ENCODE data around the gene PLEKHF1. TPM values are rescaled to one million over a fixed set of nuclear protein-coding genes. Genes with fewer than 3 reads are reported as not detected.

Gene PLEKHF1
- total and polyA plus RNA-seq, 2 experiments from 2014 or later: 10.1 to 25.1 TPM

DNA sequence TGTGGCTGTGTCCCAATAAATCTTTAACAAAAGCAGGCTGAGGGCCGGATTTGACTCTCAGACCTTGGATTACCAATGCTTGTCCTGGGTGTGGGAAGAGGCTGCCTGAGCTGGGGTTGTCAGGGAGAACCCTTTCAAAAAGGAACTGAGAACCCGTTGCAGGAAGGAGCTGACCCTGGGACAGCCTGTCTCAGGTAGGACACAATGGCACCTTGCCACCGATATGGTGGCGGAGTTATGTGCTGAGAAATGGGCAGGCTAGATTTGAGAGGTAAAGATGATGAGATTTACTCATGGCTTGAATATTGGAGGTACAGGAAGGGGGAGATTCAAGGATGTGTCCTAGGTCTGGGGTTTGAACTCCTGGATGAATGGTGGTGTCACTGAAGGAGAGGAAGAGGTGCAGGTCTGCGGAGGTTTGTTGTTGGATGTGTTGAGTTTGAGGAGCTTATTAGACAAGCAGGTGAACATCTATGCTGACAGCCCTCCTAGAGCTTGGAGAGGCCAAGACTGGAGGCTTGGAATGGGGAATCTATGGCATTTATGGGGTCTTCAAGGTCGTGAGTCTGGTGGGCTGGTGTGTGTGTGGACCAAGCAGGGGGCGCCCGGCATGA, 7.2 kb downstream of the PLEKHF1 start:
- peaks cover 16% of the 10 kb centered on the region for H3K36me3 Mint-ChIP-seq (ENCODE audit: low read depth)
- no peaks in the 10 kb centered on the region for H3F3A ChIP-seq (replicated peaks; ENCODE audit: low read depth)
- H3K4me3 Mint-ChIP-seq: no peak overlapping the region
- peaks cover 7% of the 10 kb centered on the region for H3K27me3 Mint-ChIP-seq (ENCODE audit: insufficient read depth, low read depth, poor library complexity)
- peak overlapping the region; percentile 22; the same call in 1 of the 2 replicates for H3K27ac Mint-ChIP-seq
- H3K4me1 Mint-ChIP-seq: peaks cover 22% of the 10 kb centered on the region
- H3K4me2 ChIP-seq: no peak overlapping the region
- no peak for DNase-seq (ENCODE audit: low spot score)
- no peaks in the 10 kb centered on the region for H3K36me3 ChIP-seq (ENCODE audit: insufficient read depth)
- no peaks in the 10 kb centered on the region; the same call in 1 of the 2 replicates for H3K9me2 ChIP-seq (ENCODE audit: insufficient read depth)
- no peaks in the 10 kb centered on the region for H3K27me3 ChIP-seq (ENCODE audit: insufficient read depth)
- no peak for TF ChIP-seq NANOG (IDR thresholded peaks at IDR 0.05; ENCODE audit: borderline replicate concordance)
- TF ChIP-seq REST (IDR thresholded peaks at IDR 0.05; ENCODE audit: unreplicated experiment): no peak
- no peak for TF ChIP-seq ZNF331 (CRISPR knock-in tag; IDR thresholded peaks at IDR 0.05; ENCODE audit: low read depth)
- TF ChIP-seq CREB1 (CRISPR knock-in tag; IDR thresholded peaks at IDR 0.05; ENCODE audit: low read depth): no peak
- no peak for TF ChIP-seq EZH2 (IDR thresholded peaks at IDR 0.05; ENCODE audit: low read depth, unreplicated experiment)
- no peak for TF ChIP-seq POLR2AphosphoS5 (IDR thresholded peaks at IDR 0.05; ENCODE audit: low read depth)
- H3K27ac ChIP-seq (ENCODE audit: low read depth): no peak overlapping the region
- H3K79me2 ChIP-seq (replicated peaks; ENCODE audit: insufficient read depth): peaks cover 51% of the 10 kb centered on the region
- H3K4me3 ChIP-seq: no peak overlapping the region
- no peaks in the 10 kb centered on the region; the same call in none of the 2 replicates for H4K20me1 ChIP-seq (replicated peaks; ENCODE audit: insufficient read depth)
- H2AFZ ChIP-seq: no peak overlapping the region
- H3K4me1 ChIP-seq (ENCODE audit: insufficient read depth): no peaks in the 10 kb centered on the region; the same call in 1 of the 2 replicates
- H3K9me3 Mint-ChIP-seq: no peaks in the 10 kb centered on the region; the same call in 2 of the 3 replicates
- no peak for ATAC-seq

- H3K27me3 Mint-ChIP-seq (ENCODE audit: insufficient read depth, low read depth, poor library complexity): peaks cover 9% of the 10 kb centered on the region
- H3K4me3 Mint-ChIP-seq: no peak overlapping the region
- H3K4me1 Mint-ChIP-seq: peaks cover 18% of the 10 kb centered on the region
- H3K9me2 ChIP-seq (ENCODE audit: insufficient read depth): no peaks in the 10 kb centered on the region; the same call in 1 of the 2 replicates
- no peak overlapping the region for H3K4me3 ChIP-seq
- peaks cover 16% of the 10 kb centered on the region for H3K36me3 Mint-ChIP-seq (ENCODE audit: low read depth)
- no peaks in the 10 kb centered on the region; the same call in 2 of the 3 replicates for H3K9me3 Mint-ChIP-seq
- no peaks in the 10 kb centered on the region for H3K27me3 ChIP-seq (ENCODE audit: insufficient read depth)
- peak overlapping the region; percentile 22; the same call in 1 of the 2 replicates for H3K27ac Mint-ChIP-seq
- no peak overlapping the region for H3K27ac ChIP-seq (ENCODE audit: low read depth)
- H3K4me2 ChIP-seq: no peak overlapping the region
- ATAC-seq (no peak), DNase-seq (ENCODE audit: low spot score) (no peak)
- H4K20me1 ChIP-seq (replicated peaks; ENCODE audit: insufficient read depth): no peaks in the 10 kb centered on the region; the same call in none of the 2 replicates
- H3F3A ChIP-seq (replicated peaks; ENCODE audit: low read depth): no peaks in the 10 kb centered on the region
- no peaks in the 10 kb centered on the region; the same call in 1 of the 2 replicates for H3K4me1 ChIP-seq (ENCODE audit: insufficient read depth)
- H2AFZ ChIP-seq: no peak overlapping the region
- peaks cover 46% of the 10 kb centered on the region for H3K79me2 ChIP-seq (replicated peaks; ENCODE audit: insufficient read depth)
- H3K36me3 ChIP-seq (ENCODE audit: insufficient read depth): no peaks in the 10 kb centered on the region
- TF ChIP-seq STAT1 (IDR thresholded peaks at IDR 0.05; ENCODE audit: unreplicated experiment) (no peak), ETS1 (IDR thresholded peaks at IDR 0.05) (no peak), REST (IDR thresholded peaks at IDR 0.05; ENCODE audit: unreplicated experiment) (no peak), ZNF331 (CRISPR knock-in tag; IDR thresholded peaks at IDR 0.05; ENCODE audit: low read depth) (no peak), EZH2phosphoT487 (IDR thresholded peaks at IDR 0.05; ENCODE audit: unreplicated experiment) (no peak), EZH2 (IDR thresholded peaks at IDR 0.05; ENCODE audit: low read depth, unreplicated experiment) (no peak), ZNF114 (CRISPR knock-in tag; IDR thresholded peaks at IDR 0.05) (no peak), NANOG (IDR thresholded peaks at IDR 0.05; ENCODE audit: borderline replicate concordance) (no peak), CREB1 (CRISPR knock-in tag; IDR thresholded peaks at IDR 0.05; ENCODE audit: low read depth) (no peak)
- TF ChIP-seq, protein P1, sequence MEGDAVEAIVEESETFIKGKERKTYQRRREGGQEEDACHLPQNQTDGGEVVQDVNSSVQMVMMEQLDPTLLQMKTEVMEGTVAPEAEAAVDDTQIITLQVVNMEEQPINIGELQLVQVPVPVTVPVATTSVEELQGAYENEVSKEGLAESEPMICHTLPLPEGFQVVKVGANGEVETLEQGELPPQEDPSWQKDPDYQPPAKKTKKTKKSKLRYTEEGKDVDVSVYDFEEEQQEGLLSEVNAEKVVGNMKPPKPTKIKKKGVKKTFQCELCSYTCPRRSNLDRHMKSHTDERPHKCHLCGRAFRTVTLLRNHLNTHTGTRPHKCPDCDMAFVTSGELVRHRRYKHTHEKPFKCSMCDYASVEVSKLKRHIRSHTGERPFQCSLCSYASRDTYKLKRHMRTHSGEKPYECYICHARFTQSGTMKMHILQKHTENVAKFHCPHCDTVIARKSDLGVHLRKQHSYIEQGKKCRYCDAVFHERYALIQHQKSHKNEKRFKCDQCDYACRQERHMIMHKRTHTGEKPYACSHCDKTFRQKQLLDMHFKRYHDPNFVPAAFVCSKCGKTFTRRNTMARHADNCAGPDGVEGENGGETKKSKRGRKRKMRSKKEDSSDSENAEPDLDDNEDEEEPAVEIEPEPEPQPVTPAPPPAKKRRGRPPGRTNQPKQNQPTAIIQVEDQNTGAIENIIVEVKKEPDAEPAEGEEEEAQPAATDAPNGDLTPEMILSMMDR (conservative IDR thresholded peaks at IDR 0.05; ENCODE audit: low read depth in 2 of 2): no peak
These were observed 7.7 kb downstream of the PLEKHF1 start for GRCh38 chr19:29672933-29673336.

All from GM23338 (cell line).